ENCODE data around the gene NDUFB10. TPM values are rescaled to one million over a fixed set of nuclear protein-coding genes. Genes with fewer than 3 reads are reported as not detected.

NDUFB10 gene
- total and polyA plus RNA-seq, 9 donors, result 95.4 to 162 (median 132) TPM

DNA sequence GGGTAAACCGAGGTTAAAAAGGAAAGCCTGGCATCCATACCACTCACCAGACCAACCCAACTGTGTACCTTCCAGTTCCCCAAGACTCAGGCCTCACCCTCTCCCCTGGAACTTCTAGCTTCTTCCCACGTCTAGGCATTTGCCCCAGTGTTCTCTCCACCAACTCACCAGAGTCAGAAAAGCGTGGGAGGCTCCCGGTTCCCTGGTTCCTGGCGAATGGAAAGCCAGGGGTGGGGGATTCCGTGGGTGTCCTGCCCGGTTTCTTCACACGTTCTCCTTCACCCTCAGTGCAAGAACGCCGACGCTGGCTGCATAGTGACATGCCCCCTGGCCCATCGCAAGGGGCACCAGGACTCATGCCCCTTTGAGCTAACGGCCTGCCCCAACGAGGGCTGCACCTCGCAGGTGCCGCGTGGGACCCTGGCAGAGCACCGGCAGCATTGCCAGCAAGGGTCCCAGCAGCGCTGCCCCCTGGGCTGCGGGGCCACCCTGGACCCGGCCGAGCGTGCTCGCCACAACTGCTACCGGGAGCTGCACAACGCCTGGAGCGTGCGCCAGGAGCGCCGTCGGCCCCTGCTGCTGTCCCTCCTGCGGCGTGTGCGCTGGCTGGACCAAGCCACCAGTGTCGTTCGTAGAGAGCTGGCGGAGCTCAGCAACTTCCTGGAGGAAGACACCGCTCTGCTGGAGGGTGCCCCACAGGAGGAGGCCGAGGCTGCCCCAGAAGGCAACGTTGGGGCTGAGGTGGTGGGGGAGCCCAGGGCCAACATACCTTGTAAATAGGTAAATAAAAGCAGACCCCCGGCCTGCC is 9.0 kb downstream of the NDUFB10 start:
- Histone ChIP-seq H3K27ac (ENCODE audit: low read length) (no peak overlapping the region), H3K4me3 (ENCODE audit: low read length) (no peak overlapping the region), H3K27me3 (ENCODE audit: control insufficient read depth, insufficient read depth, low read length) (no peaks in the 10 kb centered on the region), H3K36me3 (ENCODE audit: control insufficient read depth, insufficient read depth, low read length) (peaks cover 9% of the 10 kb centered on the region), H3K4me1 (ENCODE audit: control insufficient read depth, insufficient read depth, low read length) (peaks cover 30% of the 10 kb centered on the region), H3K9me3 (replicated peaks; ENCODE audit: control insufficient read depth, low read depth, low read length) (no peaks in the 10 kb centered on the region)
- WGBS (ENCODE audit: insufficient coverage), result 86% methylated on average over 39 of the region's 41 CpGs
- DNase-seq, result no peak

- DNase-seq, result peak; percentile 97
- under 1% methylated on average over 78 of the region's 78 CpGs for WGBS (ENCODE audit: insufficient coverage)
- Histone ChIP-seq H3K9me3 (replicated peaks; ENCODE audit: control insufficient read depth, low read depth, low read length) (no peaks in the 10 kb centered on the region), H3K4me1 (ENCODE audit: control insufficient read depth, insufficient read depth, low read length) (peaks cover 19% of the 10 kb centered on the region), H3K4me3 (ENCODE audit: low read length) (peak within 1 kb of the TSS; percentile 98), H3K27ac (ENCODE audit: low read length) (peak within 1 kb of the TSS; percentile 94), H3K36me3 (ENCODE audit: control insufficient read depth, insufficient read depth, low read length) (peaks cover 30% of the 10 kb centered on the region), H3K27me3 (ENCODE audit: control insufficient read depth, insufficient read depth, low read length) (peaks cover 3% of the 10 kb centered on the region)
These were observed 12.6 kb downstream of the NDUFB10 start, which contains the start of gene TBL3 for GRCh38 chr16:1971796-1972489. Gene TBL3, plus strand, starts transcription at chr16:1972053. Its CDS starts 112 bp downstream, at chr16:1972165.

DNA sequence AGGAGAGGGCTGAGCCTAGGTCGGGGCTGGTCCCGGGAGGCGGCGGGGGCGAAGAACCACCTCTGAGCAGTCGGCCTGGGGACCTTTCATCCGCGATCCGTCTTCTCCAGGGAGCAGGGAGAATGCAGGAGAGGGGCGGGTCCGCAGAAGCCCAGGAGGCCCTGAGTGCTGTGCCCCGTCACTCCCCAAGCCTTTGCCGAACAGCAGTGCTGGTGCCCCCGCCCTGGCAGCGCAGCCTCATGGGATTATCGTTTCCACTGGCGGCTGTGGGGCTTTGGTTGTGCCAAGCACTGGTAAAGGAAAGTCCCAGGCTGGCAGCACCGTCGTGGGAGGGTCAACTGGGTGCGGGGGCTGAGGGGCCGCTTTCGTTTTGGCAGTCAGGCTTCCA is 13.1 kb downstream of the NDUFB10 start:
- H3K9me3 ChIP-seq (replicated peaks; ENCODE audit: control insufficient read depth, low read depth, low read length), result no peaks in the 10 kb centered on the region
- no peak overlapping the region for H3K27ac ChIP-seq (ENCODE audit: low read length)
- H3K27me3 ChIP-seq (ENCODE audit: control insufficient read depth, insufficient read depth, low read length), result peaks cover 5% of the 10 kb centered on the region
- H3K4me1 ChIP-seq (ENCODE audit: control insufficient read depth, insufficient read depth, low read length), result peaks cover 19% of the 10 kb centered on the region
- H3K36me3 ChIP-seq (ENCODE audit: control insufficient read depth, insufficient read depth, low read length), result peaks cover 35% of the 10 kb centered on the region
- WGBS (ENCODE audit: insufficient coverage), result 5% methylated on average over 20 of the region's 22 CpGs
- DNase-seq, result no peak
- H3K4me3 ChIP-seq (ENCODE audit: low read length), result peak overlapping the region; percentile 98

DNA sequence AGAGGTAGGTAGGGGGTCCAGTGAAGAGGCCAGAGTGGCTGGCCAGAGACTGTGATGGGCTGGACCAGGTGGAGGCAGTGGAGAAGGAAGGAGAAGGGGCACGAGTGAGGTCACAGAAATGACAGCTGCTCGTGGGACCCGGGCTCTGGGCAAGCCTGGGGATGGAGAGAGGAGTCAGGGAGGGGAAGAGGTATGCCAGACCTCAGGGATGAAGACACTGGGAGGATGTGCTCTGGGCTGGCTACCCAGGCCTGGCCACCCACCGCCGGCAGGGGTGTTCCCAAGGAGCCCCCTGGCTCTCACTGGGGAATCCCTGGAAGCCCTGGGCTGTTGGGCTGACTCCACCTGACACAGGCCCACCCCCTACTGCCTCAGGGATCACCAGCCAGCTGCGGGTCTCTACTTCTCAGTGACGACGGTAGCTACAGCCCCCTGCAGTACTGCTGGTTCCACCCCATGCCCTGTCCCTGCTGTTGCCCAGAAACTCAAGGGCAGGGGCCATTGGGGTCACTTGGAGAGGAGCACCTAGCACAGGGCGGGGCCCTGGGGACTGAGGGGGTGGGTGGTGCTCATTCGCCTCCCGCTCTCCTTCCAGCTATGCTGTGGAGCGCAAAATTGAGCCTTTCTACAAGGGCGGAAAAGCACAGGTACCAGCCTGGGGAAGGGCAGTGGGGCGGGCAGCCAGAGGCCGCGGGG is 14.3 kb downstream of the NDUFB10 start:
- Histone ChIP-seq H3K4me1 (ENCODE audit: control insufficient read depth, insufficient read depth, low read length) (peaks cover 19% of the 10 kb centered on the region), H3K27me3 (ENCODE audit: control insufficient read depth, insufficient read depth, low read length) (peaks cover 13% of the 10 kb centered on the region), H3K27ac (ENCODE audit: low read length) (no peak overlapping the region), H3K9me3 (replicated peaks; ENCODE audit: control insufficient read depth, low read depth, low read length) (no peaks in the 10 kb centered on the region), H3K36me3 (ENCODE audit: control insufficient read depth, insufficient read depth, low read length) (peaks cover 47% of the 10 kb centered on the region), H3K4me3 (ENCODE audit: low read length) (no peak overlapping the region)
- WGBS (ENCODE audit: insufficient coverage), result 93% methylated on average over 16 of the region's 16 CpGs
- DNase-seq, result no peak

DNA sequence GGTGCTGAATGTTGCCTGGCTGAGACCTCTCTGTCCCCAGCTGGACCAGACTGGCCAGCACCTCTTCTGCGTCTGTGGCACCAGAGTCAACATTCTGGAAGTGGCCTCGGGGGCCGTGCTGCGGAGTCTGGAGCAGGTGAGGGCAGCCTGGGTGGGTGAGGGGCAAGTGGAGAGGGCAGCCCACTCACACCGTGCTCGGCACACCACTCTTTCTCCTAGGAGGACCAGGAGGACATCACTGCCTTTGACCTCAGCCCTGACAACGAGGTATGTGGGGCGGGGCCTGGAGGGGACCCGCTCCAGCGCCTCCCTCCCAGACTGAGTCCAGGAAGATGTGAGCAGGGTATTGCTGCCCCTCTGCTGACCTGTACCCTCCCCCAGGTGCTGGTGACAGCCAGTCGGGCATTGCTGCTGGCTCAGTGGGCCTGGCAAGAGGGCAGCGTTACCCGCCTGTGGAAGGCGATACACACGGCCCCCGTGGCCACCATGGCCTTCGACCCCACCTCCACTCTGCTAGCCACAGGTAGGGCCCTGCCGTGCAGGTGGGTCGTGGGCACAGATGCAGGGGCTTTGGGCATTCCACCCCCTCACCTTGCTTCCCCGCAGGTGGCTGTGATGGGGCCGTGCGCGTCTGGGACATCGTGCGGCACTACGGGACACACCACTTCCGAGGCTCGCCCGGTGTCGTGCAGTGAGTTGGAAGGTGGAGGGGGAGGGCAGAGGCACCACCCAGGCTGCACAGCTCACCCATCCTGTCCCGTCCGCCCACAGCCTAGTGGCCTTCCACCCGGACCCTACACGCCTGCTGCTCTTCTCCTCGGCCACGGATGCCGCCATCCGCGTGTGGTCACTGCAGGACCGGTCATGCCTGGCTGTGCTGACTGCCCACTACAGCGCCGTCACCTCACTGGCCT is 15.1 kb downstream of the NDUFB10 start:
- Histone ChIP-seq H3K4me3 (ENCODE audit: low read length) (no peak overlapping the region), H3K27me3 (ENCODE audit: control insufficient read depth, insufficient read depth, low read length) (peaks cover 21% of the 10 kb centered on the region), H3K36me3 (ENCODE audit: control insufficient read depth, insufficient read depth, low read length) (peaks cover 50% of the 10 kb centered on the region), H3K27ac (ENCODE audit: low read length) (no peak overlapping the region), H3K9me3 (replicated peaks; ENCODE audit: control insufficient read depth, low read depth, low read length) (no peaks in the 10 kb centered on the region), H3K4me1 (ENCODE audit: control insufficient read depth, insufficient read depth, low read length) (peaks cover 22% of the 10 kb centered on the region)
- DNase-seq, result no peak
- 92% methylated on average over 25 of the region's 42 CpGs for WGBS (ENCODE audit: insufficient coverage)

- 91% methylated on average over 30 of the region's 33 CpGs for WGBS (ENCODE audit: insufficient coverage)
- H3K4me1 ChIP-seq (ENCODE audit: control insufficient read depth, insufficient read depth, low read length), result peaks cover 34% of the 10 kb centered on the region
- H3K4me3 ChIP-seq (ENCODE audit: low read length), result no peak overlapping the region
- no peak for DNase-seq
- H3K27me3 ChIP-seq (ENCODE audit: control insufficient read depth, insufficient read depth, low read length), result peaks cover 33% of the 10 kb centered on the region
- H3K36me3 ChIP-seq (ENCODE audit: control insufficient read depth, insufficient read depth, low read length), result peaks cover 50% of the 10 kb centered on the region
- no peak overlapping the region for H3K27ac ChIP-seq (ENCODE audit: low read length)
- no peaks in the 10 kb centered on the region for H3K9me3 ChIP-seq (replicated peaks; ENCODE audit: control insufficient read depth, low read depth, low read length)
These were observed 16.3 kb downstream of the NDUFB10 start for GRCh38 chr16:1975432-1976215.

DNA sequence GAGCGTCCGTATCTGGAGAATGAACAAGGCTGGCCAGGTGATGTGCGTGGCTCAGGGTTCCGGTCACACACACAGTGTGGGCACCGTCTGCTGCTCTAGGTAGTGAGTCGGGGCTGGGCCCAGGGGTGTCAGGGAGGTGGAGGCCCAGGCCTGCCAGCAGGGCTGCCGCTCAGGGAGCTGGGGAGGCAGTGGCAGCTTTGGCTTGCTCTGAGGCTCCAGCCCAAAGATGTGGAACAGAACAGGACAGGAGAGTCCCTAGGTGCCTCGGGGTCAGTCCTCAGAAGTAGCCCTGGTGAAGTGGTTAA is 16.8 kb downstream of the NDUFB10 start:
- no peak for DNase-seq
- Histone ChIP-seq H3K4me3 (ENCODE audit: low read length) (no peak overlapping the region), H3K27ac (ENCODE audit: low read length) (no peak overlapping the region), H3K9me3 (replicated peaks; ENCODE audit: control insufficient read depth, low read depth, low read length) (no peaks in the 10 kb centered on the region), H3K27me3 (ENCODE audit: control insufficient read depth, insufficient read depth, low read length) (peaks cover 39% of the 10 kb centered on the region), H3K4me1 (ENCODE audit: control insufficient read depth, insufficient read depth, low read length) (peaks cover 35% of the 10 kb centered on the region), H3K36me3 (ENCODE audit: control insufficient read depth, insufficient read depth, low read length) (peaks cover 50% of the 10 kb centered on the region)
- 91% methylated on average over 8 of the region's 8 CpGs for WGBS (ENCODE audit: insufficient coverage)

- Histone ChIP-seq H3K9me3 (replicated peaks; ENCODE audit: control insufficient read depth, low read depth, low read length) (no peaks in the 10 kb centered on the region), H3K36me3 (ENCODE audit: control insufficient read depth, insufficient read depth, low read length) (peaks cover 50% of the 10 kb centered on the region), H3K27ac (ENCODE audit: low read length) (no peak overlapping the region), H3K4me3 (ENCODE audit: low read length) (no peak overlapping the region), H3K4me1 (ENCODE audit: control insufficient read depth, insufficient read depth, low read length) (peaks cover 42% of the 10 kb centered on the region), H3K27me3 (ENCODE audit: control insufficient read depth, insufficient read depth, low read length) (peaks cover 49% of the 10 kb centered on the region)
- WGBS (ENCODE audit: insufficient coverage), result 92% methylated on average over 23 of the region's 33 CpGs
- no peak for DNase-seq
These were observed 17.9 kb downstream of the NDUFB10 start for GRCh38 chr16:1976951-1977874.

Data from muscle of leg (tissue), 11 donors.